ENCODE measurements around the gene CEP57L1.

The CEP57L1 gene

GRCh38 chr6:109095036-109095834 lies at the start of gene CEP57L1:
Gene CEP57L1, plus strand, starts transcription at chr6:109095507. Its CDS starts 49,715 bp downstream, at chr6:109145222.
- peak; percentile 92 to 94 for DNase-seq

GRCh38 chr6:109048176-109048575 lies 47.1 kb upstream of the CEP57L1 start:
- DNase-seq: no peak

GRCh38 chr6:109048670-109049415 lies 46.5 kb upstream of the CEP57L1 start:
- no peak for DNase-seq

GRCh38 chr6:109050012-109050411 lies 45.3 kb upstream of the CEP57L1 start:
- DNase-seq: no peak

GRCh38 chr6:109050447-109051102 lies 44.7 kb upstream of the CEP57L1 start:
- no peak for DNase-seq

GRCh38 chr6:109051301-109052017 lies 43.8 kb upstream of the CEP57L1 start:
- DNase-seq: no peak

GRCh38 chr6:109052018-109052651 lies 43.2 kb upstream of the CEP57L1 start:
- DNase-seq: no peak

- DNase-seq: no peak
Observed at GRCh38 chr6:109052852-109053251, 42.5 kb upstream of the CEP57L1 start.

GRCh38 chr6:109053336-109053735 lies 42.0 kb upstream of the CEP57L1 start:
- no peak for DNase-seq

- DNase-seq: no peak
Observed at GRCh38 chr6:109055771-109056235, 39.5 kb upstream of the CEP57L1 start.

- no peak for DNase-seq
Observed at GRCh38 chr6:109056661-109057060, 38.6 kb upstream of the CEP57L1 start.

- no peak for DNase-seq
Observed at GRCh38 chr6:109058620-109059019, 36.7 kb upstream of the CEP57L1 start.

- no peak for DNase-seq
Observed at GRCh38 chr6:109059153-109059552, 36.2 kb upstream of the CEP57L1 start.

GRCh38 chr6:109059571-109060021 lies 35.7 kb upstream of the CEP57L1 start:
- DNase-seq: no peak

- DNase-seq: no peak
Observed at GRCh38 chr6:109060571-109060970, 34.7 kb upstream of the CEP57L1 start.

- DNase-seq: no peak
Observed at GRCh38 chr6:109062216-109062615, 33.1 kb upstream of the CEP57L1 start.

GRCh38 chr6:109062767-109063352 lies 32.4 kb upstream of the CEP57L1 start:
- DNase-seq: no peak

GRCh38 chr6:109069746-109070145 lies 25.6 kb upstream of the CEP57L1 start:
- DNase-seq: no peak

GRCh38 chr6:109071125-109071917 lies 24.0 kb upstream of the CEP57L1 start:
- DNase-seq: no peak

- DNase-seq: peak in 1 of 2 experiments; percentile 27
Observed at GRCh38 chr6:109073344-109074132, 21.8 kb upstream of the CEP57L1 start.
